Measurements from ENCODE around the gene YPEL1. TPM values are rescaled to one million over a fixed set of nuclear protein-coding genes. Genes with fewer than 3 reads are reported as not detected.
"Not testable (repeated sequence)": the region's sequence is repeated elsewhere in the genome, so short reads cannot be mapped to it uniquely, and the experiment has no call there.

YPEL1 gene
- total RNA-seq, 2 experiments from 2014 or later = 17.3 to 17.5 TPM

GRCh38 chr22:21761994-21762680, 26.5 kb upstream of the YPEL1 start:
- Mint-ChIP-seq H3K4me3 (no peak overlapping the region), H3K36me3 (ENCODE audit: low read depth) (peaks cover 80% of the 10 kb centered on the region), H3K9me3 (no peaks in the 10 kb centered on the region), H3K4me1 (peaks cover 70% of the 10 kb centered on the region), H3K27ac (no peak overlapping the region), H3K27me3 (no peaks in the 10 kb centered on the region)
- ChIA-PET CTCF (interaction anchor here (0.6 to 2.0 kb wide), 7 partner anchors 11 to 190 kb away, joined by 3 to 7 read pairs (median 4); partner anchors contain the start of gene PPM1F), POLR2A (interaction anchor here (0.6 to 1.9 kb wide), 6 partner anchors 8 to 114 kb away, joined by 3 to 13 read pairs (median 3); partner anchors contain the start of genes MAPK1 and YPEL1)
- DNase-seq = no peak

GRCh38 chr22:21761086-21761485, 25.5 kb upstream of the YPEL1 start:
- Mint-ChIP-seq H3K27ac (no peak overlapping the region), H3K36me3 (ENCODE audit: low read depth) (peaks cover 71% of the 10 kb centered on the region), H3K4me1 (peaks cover 59% of the 10 kb centered on the region), H3K4me3 (no peak overlapping the region), H3K9me3 (no peaks in the 10 kb centered on the region), H3K27me3 (no peaks in the 10 kb centered on the region)
- DNase-seq = peak; percentile 36
- CTCF ChIA-PET = interaction anchor here (0.6 to 2.0 kb wide), 5 partner anchors 17 to 177 kb away, joined by 3 to 7 read pairs (median 3); no protein-coding TSS in a partner anchor
- POLR2A ChIA-PET = interaction anchor here (0.8 to 1.5 kb wide), 3 partner anchors 9 to 26 kb away, joined by 3 to 7 read pairs (median 4); partner anchors contain the start of gene YPEL1

- Mint-ChIP-seq H3K36me3 (ENCODE audit: low read depth) (peaks cover 67% of the 10 kb centered on the region), H3K4me1 (peaks cover 57% of the 10 kb centered on the region), H3K9me3 (no peaks in the 10 kb centered on the region), H3K27ac (no peak overlapping the region), H3K27me3 (no peaks in the 10 kb centered on the region), H3K4me3 (no peak overlapping the region)
- no peak for DNase-seq
- ChIA-PET CTCF (interaction anchor here (1.1 to 2.0 kb wide), 3 partner anchors 16 to 178 kb away, joined by 3 to 7 read pairs (median 3); no protein-coding TSS in a partner anchor), POLR2A (interaction anchor here (1.5 kb wide), 1 partner anchor 25 kb away, joined by 7 read pairs; the partner anchor contains the start of gene YPEL1)
Observed at GRCh38 chr22:21760640-21761039, 25.0 kb upstream of the YPEL1 start.

GRCh38 chr22:21759646-21760376, 24.2 kb upstream of the YPEL1 start:
- Mint-ChIP-seq H3K4me1 (peaks cover 49% of the 10 kb centered on the region), H3K4me3 (no peak overlapping the region), H3K36me3 (ENCODE audit: low read depth) (peaks cover 61% of the 10 kb centered on the region), H3K27ac (no peak overlapping the region), H3K9me3 (no peaks in the 10 kb centered on the region), H3K27me3 (no peaks in the 10 kb centered on the region)
- DNase-seq = no peak
- CTCF ChIA-PET = interaction anchor here (2.0 kb wide), 1 partner anchor 178 kb away, joined by 7 read pairs; no protein-coding TSS in a partner anchor
- POLR2A ChIA-PET = interaction anchor here (1.0 to 1.5 kb wide), 2 partner anchors 24 kb away, joined by 3 to 7 read pairs; partner anchors contain the start of gene YPEL1

GRCh38 chr22:21759093-21759492, 23.5 kb upstream of the YPEL1 start:
- Mint-ChIP-seq H3K27ac (no peak overlapping the region), H3K4me3 (no peak overlapping the region), H3K4me1 (peaks cover 42% of the 10 kb centered on the region), H3K9me3 (no peaks in the 10 kb centered on the region), H3K27me3 (no peaks in the 10 kb centered on the region), H3K36me3 (ENCODE audit: low read depth) (peaks cover 54% of the 10 kb centered on the region)
- CTCF ChIA-PET = no interaction called here
- DNase-seq = no peak
- POLR2A ChIA-PET = interaction anchor here (1.0 kb wide), 1 partner anchor 23 kb away, joined by 3 read pairs; the partner anchor contains the start of gene YPEL1

GRCh38 chr22:21758091-21758864, 22.7 kb upstream of the YPEL1 start:
- no peaks in the 10 kb centered on the region for H3K9me3 Mint-ChIP-seq
- no peak for DNase-seq
- no peak overlapping the region for H3K4me3 Mint-ChIP-seq
- H3K4me1 Mint-ChIP-seq = peaks cover 33% of the 10 kb centered on the region
- ChIA-PET CTCF (interaction anchor here (1.4 kb wide), 1 partner anchor 9 kb away, joined by 3 read pairs; no protein-coding TSS in a partner anchor), POLR2A (no interaction called here)
- H3K27ac Mint-ChIP-seq = no peak overlapping the region
- H3K27me3 Mint-ChIP-seq = no peaks in the 10 kb centered on the region
- H3K36me3 Mint-ChIP-seq (ENCODE audit: low read depth) = peaks cover 46% of the 10 kb centered on the region

- POLR2A ChIA-PET = no interaction called here
- CTCF ChIA-PET = no interaction called here
- H3K27ac Mint-ChIP-seq = peak overlapping the region; percentile 18
- H3K4me1 Mint-ChIP-seq = peaks cover 10% of the 10 kb centered on the region
- no peaks in the 10 kb centered on the region for H3K9me3 Mint-ChIP-seq
- H3K4me3 Mint-ChIP-seq = no peak overlapping the region
- H3K36me3 Mint-ChIP-seq (ENCODE audit: low read depth) = peaks cover 25% of the 10 kb centered on the region
- no peak for DNase-seq
- no peaks in the 10 kb centered on the region for H3K27me3 Mint-ChIP-seq
Observed at GRCh38 chr22:21755851-21756284, 20.3 kb upstream of the YPEL1 start.

GRCh38 chr22:21754523-21754922, 18.9 kb upstream of the YPEL1 start:
- peaks cover 20% of the 10 kb centered on the region for H3K36me3 Mint-ChIP-seq (ENCODE audit: low read depth)
- H3K4me1 Mint-ChIP-seq = peaks cover 2% of the 10 kb centered on the region
- H3K27me3 Mint-ChIP-seq = no peaks in the 10 kb centered on the region
- no peak overlapping the region for H3K4me3 Mint-ChIP-seq
- ChIA-PET POLR2A (no interaction called here), CTCF (interaction anchor here (0.6 kb wide), 1 partner anchor 9 kb away, joined by 3 read pairs; no protein-coding TSS in a partner anchor)
- H3K9me3 Mint-ChIP-seq = no peaks in the 10 kb centered on the region
- H3K27ac Mint-ChIP-seq = no peak overlapping the region
- DNase-seq = no peak

- CTCF ChIA-PET = no interaction called here
- Mint-ChIP-seq H3K4me1 (peaks cover 2% of the 10 kb centered on the region), H3K27me3 (no peaks in the 10 kb centered on the region), H3K27ac (no peak overlapping the region), H3K4me3 (no peak overlapping the region), H3K36me3 (ENCODE audit: low read depth) (peaks cover 13% of the 10 kb centered on the region), H3K9me3 (no peaks in the 10 kb centered on the region)
- DNase-seq = no peak
- POLR2A ChIA-PET = interaction anchor here (0.9 kb wide), 1 partner anchor 14 kb away, joined by 3 read pairs; no protein-coding TSS in a partner anchor
Observed at GRCh38 chr22:21753374-21754111, 17.9 kb upstream of the YPEL1 start.

GRCh38 chr22:21752276-21752675, 16.7 kb upstream of the YPEL1 start:
- H3K4me1 Mint-ChIP-seq = peaks cover 2% of the 10 kb centered on the region
- no peak for DNase-seq
- POLR2A ChIA-PET = no interaction called here
- H3K9me3 Mint-ChIP-seq = no peaks in the 10 kb centered on the region
- CTCF ChIA-PET = no interaction called here
- H3K4me3 Mint-ChIP-seq = no peak overlapping the region
- peaks cover 4% of the 10 kb centered on the region for H3K36me3 Mint-ChIP-seq (ENCODE audit: low read depth)
- H3K27me3 Mint-ChIP-seq = no peaks in the 10 kb centered on the region
- no peak overlapping the region for H3K27ac Mint-ChIP-seq

GRCh38 chr22:21745948-21746347, 10.4 kb upstream of the YPEL1 start:
- no peaks in the 10 kb centered on the region for H3K36me3 Mint-ChIP-seq (ENCODE audit: low read depth)
- no peaks in the 10 kb centered on the region for H3K9me3 Mint-ChIP-seq
- H3K4me1 Mint-ChIP-seq = no peaks in the 10 kb centered on the region
- no peak overlapping the region for H3K4me3 Mint-ChIP-seq
- no peak for DNase-seq
- CTCF ChIA-PET = no interaction called here
- no peaks in the 10 kb centered on the region for H3K27me3 Mint-ChIP-seq
- POLR2A ChIA-PET = no interaction called here
- H3K27ac Mint-ChIP-seq = no peak overlapping the region

- H3K27ac Mint-ChIP-seq; H3K36me3 Mint-ChIP-seq (ENCODE audit: low read depth); H3K27me3 Mint-ChIP-seq; DNase-seq; H3K4me1 Mint-ChIP-seq; H3K9me3 Mint-ChIP-seq; CTCF ChIA-PET; POLR2A ChIA-PET; H3K4me3 Mint-ChIP-seq: not testable (repeated sequence)
Observed at GRCh38 chr22:21744917-21745316, 9.3 kb upstream of the YPEL1 start.

Measured in activated CD4-positive, alpha-beta memory T cell treated with anti-CD3 and anti-CD28 coated beads, Interleukin-2, amount 10 ng/mL, durations not matched to agents 7 days and 5 days (primary cell).